Measurements from ENCODE around the gene PCED1B. TPM values are rescaled to one million over a fixed set of nuclear protein-coding genes. Genes with fewer than 3 reads are reported as not detected.

Gene PCED1B
- total RNA-seq, 4 donors from 2014 or later, result 2.6 to 4.6 (median 4.2) TPM

- TF ChIP-seq CTCF (IDR thresholded peaks at IDR 0.05; ENCODE audit: low read depth), result no peak
Observed at GRCh38 chr12:47224563-47225133, 145.2 kb downstream of the PCED1B start.

GRCh38 chr12:47225356-47225755 lies 145.9 kb downstream of the PCED1B start:
- no peak for TF ChIP-seq CTCF (IDR thresholded peaks at IDR 0.05; ENCODE audit: low read depth)

- TF ChIP-seq CTCF (IDR thresholded peaks at IDR 0.05; ENCODE audit: low read depth), result no peak
Observed at GRCh38 chr12:47226199-47226598, 146.8 kb downstream of the PCED1B start.

GRCh38 chr12:47228802-47229201 lies 149.4 kb downstream of the PCED1B start:
- TF ChIP-seq CTCF (IDR thresholded peaks at IDR 0.05; ENCODE audit: low read depth), result no peak

- no peak for TF ChIP-seq CTCF (IDR thresholded peaks at IDR 0.05; ENCODE audit: low read depth)
Observed at GRCh38 chr12:47231456-47231855, 152.0 kb downstream of the PCED1B start.

- TF ChIP-seq CTCF (IDR thresholded peaks at IDR 0.05; ENCODE audit: low read depth), result no peak
Observed at GRCh38 chr12:47234576-47235141, 155.2 kb downstream of the PCED1B start.

- TF ChIP-seq CTCF (IDR thresholded peaks at IDR 0.05; ENCODE audit: low read depth), result no peak
Observed at GRCh38 chr12:47235258-47236040, 156.0 kb downstream of the PCED1B start.
